Ascending aorta (tissue), 2 donors: ENCODE results near the gene ARL6IP4. TPM values are rescaled to one million over a fixed set of nuclear protein-coding genes. Genes with fewer than 3 reads are reported as not detected.

Experiments used
- DNase-seq, 2 donors: peaks; one replicate each; pipeline ENCODE4 v3.0.0-alpha.2; 2019; ENCODE audit warnings: low spot score in 2 of 2
- H3K27ac ChIP-seq, 2 donors: fragments of 200-600 bp; sonication (generic); one replicate each; pipeline ENCODE4 v1.5.1; 2016 to 2017; ENCODE audit warnings: mild to moderate bottlenecking in 1 of 2
- H3K27me3 ChIP-seq: fragments of 200-600 bp; sonication (generic); one replicate; pipeline ENCODE4 v1.5.1; 2017
- H3K36me3 ChIP-seq, 2 donors: fragments of 200-600 bp; sonication (generic); one replicate each; pipeline ENCODE4 v1.5.1; 2016
- H3K4me1 ChIP-seq, 2 donors: fragments of 200-600 bp; sonication (generic); one replicate each; pipeline ENCODE4 v1.5.1; 2016 to 2017; ENCODE audit warnings: mild to moderate bottlenecking in 1 of 2
- H3K4me3 ChIP-seq, 2 donors: fragments of 200-600 bp; sonication (generic); one replicate each; pipeline ENCODE4 v1.5.1; 2016 to 2017; ENCODE audit warnings: mild to moderate bottlenecking in 1 of 2
- H3K9me3 ChIP-seq, 2 donors: fragments of 200-600 bp; sonication (generic); one replicate each; pipeline ENCODE4 v1.5.1; 2016
- CTCF ChIP-seq, 3 experiments: fragments of 200-600 bp in 2 of 3; fragments of 450-650 bp in 1 of 3; sonication (generic) in 2 of 3; IDR thresholded peaks; one replicate each; pipeline ENCODE4 v1.5.1; 2016 to 2019; ENCODE audit warnings: antibody characterized with exemption in 3 of 3, mild to moderate bottlenecking in 1 of 3, moderate library complexity in 1 of 3
- intact Hi-C: fragments of 100-400 bp; cut with DNase I; formaldehyde crosslinking; loops from one replicate; pipeline ENCODE4 v1.15.1; 2023
- total RNA-seq: library from RNA; depleted of rRNA; stranded (reverse); fragments of >200 nt; gene quantifications from one replicate; pipeline ENCODE4 v1.1.0, GENCODE V29; 2016

Gene ARL6IP4
- total RNA-seq, 1 donor from 2014 or later: 197 TPM

DNA sequence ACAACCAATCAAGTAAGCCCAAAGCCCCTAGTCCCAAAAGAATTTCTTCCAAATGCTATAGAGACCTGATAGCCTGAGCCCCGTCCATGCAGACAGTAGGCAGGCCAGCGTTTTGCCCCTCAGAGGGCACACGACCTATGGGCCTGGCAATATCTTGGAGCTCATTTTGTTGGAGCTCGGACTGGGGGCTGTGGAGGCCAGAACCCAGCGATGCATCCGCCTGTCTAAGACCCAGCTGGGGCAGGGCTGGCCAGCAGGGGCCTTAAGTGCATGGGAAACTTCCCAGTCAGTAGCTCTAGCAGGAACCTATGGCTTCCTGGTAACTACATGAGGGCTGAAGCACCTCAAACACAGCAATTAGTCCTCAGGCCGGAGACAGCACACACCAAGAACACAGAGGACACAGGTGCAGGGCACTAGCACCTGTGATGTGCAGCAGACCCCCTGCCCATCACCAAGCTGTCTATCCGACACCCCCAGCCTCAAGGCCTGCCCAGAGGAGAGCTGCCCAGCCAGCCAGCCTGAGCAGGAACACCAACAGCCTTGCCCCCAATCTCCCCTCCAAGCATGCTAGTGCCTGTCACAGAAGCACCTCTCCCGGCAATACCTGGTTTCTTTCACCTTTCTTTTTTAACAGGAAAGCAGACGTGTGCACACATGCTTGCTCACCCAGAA, 50.8 kb downstream of the ARL6IP4 start:
- no peak for TF ChIP-seq CTCF (IDR thresholded peaks at IDR 0.05)
- intact Hi-C loops: no loop called here
- H3K4me1 ChIP-seq: no peaks in the 10 kb centered on the region
- H3K36me3 ChIP-seq: peaks cover 4 to 21% of the 10 kb centered on the region in 2 donors
- DNase-seq: no peak
- no peaks in the 10 kb centered on the region for H3K9me3 ChIP-seq
- no peak overlapping the region for H3K4me3 ChIP-seq
- H3K27ac ChIP-seq: no peak overlapping the region
- H3K27me3 ChIP-seq: no peaks in the 10 kb centered on the region

Other genes starting within 250 kb of the ARL6IP4 start
- gene HCAR1, start 249.8 kb upstream of the ARL6IP4 start, total RNA-seq: not detected
- 12.2 TPM for gene DENR, start 227.9 kb upstream of the ARL6IP4 start, total RNA-seq
- gene CCDC62, start 206.1 kb upstream of the ARL6IP4 start, total RNA-seq: not detected
- 98.7 TPM for gene HIP1R, start 145.2 kb upstream of the ARL6IP4 start, total RNA-seq
- gene VPS37B, start 84.6 kb upstream of the ARL6IP4 start, total RNA-seq: 31.8 TPM
- 19.6 TPM for gene ABCB9, start 14.2 kb upstream of the ARL6IP4 start, total RNA-seq
- gene OGFOD2, start 5.4 kb upstream of the ARL6IP4 start, total RNA-seq: 19.6 TPM
- 8.4 TPM for gene PITPNM2, start 170.4 kb downstream of the ARL6IP4 start, total RNA-seq